ENCODE results near the gene SPAG16.

GRCh38 chr2:213290501-213290900 lies 6.2 kb downstream of the SPAG16 start:
- TF ChIP-seq CTCF (IDR thresholded peaks at IDR 0.05) (no peak), EZH2 (IDR thresholded peaks at IDR 0.05; ENCODE audit: borderline replicate concordance, insufficient read depth, low read depth, low read length, poor library complexity, severe bottlenecking) (no peak)

Measured in B cell (primary cell).